Peyer's patch (tissue), 4 donors: ENCODE data around the gene NBAS.

Experiments used
- CTCF ChIP-seq, 6 experiments: fragments of 450-650 bp in 4 of 6; fragments of 200-600 bp in 2 of 6; sonication (generic) in 1 of 6; IDR thresholded peaks; one replicate each; pipeline ENCODE4 v1.5.1; 2017 to 2019; ENCODE audit warnings: antibody characterized with exemption in 6 of 6, mild to moderate bottlenecking in 3 of 6, moderate library complexity in 1 of 6
- POLR2A ChIP-seq, 2 donors: fragments of 450-650 bp; IDR thresholded peaks; one replicate each; pipeline ENCODE4 v1.5.1; 2017; ENCODE audit warnings: antibody characterized with exemption in 2 of 2, mild to moderate bottlenecking in 2 of 2, moderate library complexity in 2 of 2

- no peak for TF ChIP-seq CTCF (IDR thresholded peaks at IDR 0.05)
- no peak for TF ChIP-seq POLR2A (IDR thresholded peaks at IDR 0.05)
Measured at GRCh38 chr2:15596968-15597367, 35.8 kb upstream of the NBAS start.
